Neural cell (in vitro differentiated cells): ENCODE results near the gene CCDC112. TPM values are rescaled to one million over a fixed set of nuclear protein-coding genes. Genes with fewer than 3 reads are reported as not detected.

Experiments used
- H2AFZ ChIP-seq: fragments of 200-600, 300-800 bp; sonication (generic), shearing (Covaris generic); 2 replicates; pipeline ENCODE4 v1.6.0; 2014; ENCODE audit warnings: low read depth, mild to moderate bottlenecking, antibody characterized with exemption, low read length, moderate library complexity
- H3F3A ChIP-seq: fragments of 200-600 bp; shearing (Covaris generic); 2 replicates; pipeline ENCODE4 v1.6.1; 2016; ENCODE audit warnings: mild to moderate bottlenecking, moderate library complexity, mixed read lengths, antibody characterized with exemption, low read length; ENCODE audit not compliant: insufficient read depth, poor library complexity, severe bottlenecking
- H3K27ac ChIP-seq: fragments of 200-600, 300-800 bp; sonication (generic), shearing (Covaris generic); 2 replicates; pipeline ENCODE4 v1.5.1; 2014; ENCODE audit warnings: mild to moderate bottlenecking, low read length, moderate library complexity
- H3K27me3 ChIP-seq: fragments of 300-800, 200-600 bp; sonication (generic), shearing (Covaris generic); 2 replicates; pipeline ENCODE4 v1.6.0; 2014; ENCODE audit warnings: mild to moderate bottlenecking, low read depth, low read length, moderate library complexity; ENCODE audit not compliant: insufficient read depth
- H3K36me3 ChIP-seq: fragments of 300-800, 200-600 bp; sonication (generic), shearing (Covaris generic); 2 replicates; pipeline ENCODE4 v1.5.1; 2014; ENCODE audit warnings: mild to moderate bottlenecking, antibody characterized with exemption, low read length, moderate library complexity; ENCODE audit not compliant: insufficient read depth
- H3K4me2 ChIP-seq: fragments of 300-800, 200-600 bp; sonication (generic), shearing (Covaris generic); 2 replicates; pipeline ENCODE4 v1.6.0; 2014; ENCODE audit warnings: mild to moderate bottlenecking, low read length
- H3K4me3 ChIP-seq: fragments of 300-800, 200-600 bp; sonication (generic), shearing (Covaris generic); 2 replicates; pipeline ENCODE4 v1.5.1; 2014; ENCODE audit warnings: mild to moderate bottlenecking, low read length, moderate library complexity
- H3K79me2 ChIP-seq: fragments of 200-600 bp; shearing (Covaris generic); replicated peaks from 2 replicates; pipeline ENCODE4 v1.6.0; 2014; ENCODE audit warnings: mild to moderate bottlenecking, low read length, moderate library complexity; ENCODE audit not compliant: insufficient read depth
- H3K9ac ChIP-seq: fragments of 300-800, 200-600 bp; sonication (generic), shearing (Covaris generic); 2 replicates; pipeline ENCODE4 v1.6.1; 2016; ENCODE audit warnings: mild to moderate bottlenecking, low read length, mixed read lengths
- H3K9me2 ChIP-seq: fragments of 200-600 bp; shearing (Covaris generic); 2 replicates; pipeline ENCODE4 v1.6.1; 2016; ENCODE audit warnings: mild to moderate bottlenecking, low read length, mixed read lengths; ENCODE audit not compliant: insufficient read depth
- H3K9me3 ChIP-seq: fragments of 200-600, 300-800 bp; sonication (generic), shearing (Covaris generic); 2 replicates; pipeline ENCODE4 v1.6.1; 2016; ENCODE audit warnings: mild to moderate bottlenecking, mixed run types, low read length, moderate library complexity, mixed read lengths
- H4K20me1 ChIP-seq: fragments of 200-600 bp; shearing (Covaris generic); 2 replicates; pipeline ENCODE4 v1.6.1; 2016; ENCODE audit warnings: mild to moderate bottlenecking, mixed run types; ENCODE audit not compliant: insufficient read depth
- CTCF ChIP-seq: fragments of 450-650 bp; IDR thresholded peaks from 2 replicates; pipeline ENCODE4 v1.5.1; 2014; ENCODE audit warnings: antibody characterized with exemption, mild to moderate bottlenecking, moderate library complexity; ENCODE audit not compliant: poor library complexity, severe bottlenecking
- EP300 ChIP-seq: fragments of 450-650 bp; conservative IDR thresholded peaks from 2 replicates; pipeline ENCODE4 v1.6.1; 2014; ENCODE audit warnings: antibody characterized with exemption, mild to moderate bottlenecking, moderate library complexity; ENCODE audit not compliant: poor library complexity, severe bottlenecking
- EZH2 ChIP-seq: fragments of 200-600, 300-800 bp; shearing (Covaris generic), sonication (generic); IDR thresholded peaks from 2 replicates; pipeline ENCODE4 v1.6.1; 2014; ENCODE audit warnings: antibody characterized with exemption, low read length, borderline replicate concordance, mild to moderate bottlenecking; ENCODE audit not compliant: insufficient read depth, poor library complexity, severe bottlenecking
- MXI1 ChIP-seq: fragments of 450-650 bp; conservative IDR thresholded peaks from 2 replicates; pipeline ENCODE4 v1.6.1; 2014; ENCODE audit warnings: antibody characterized with exemption, mild to moderate bottlenecking; ENCODE audit not compliant: poor library complexity, severe bottlenecking
- POLR2AphosphoS5 ChIP-seq: IDR thresholded peaks from 2 replicates; pipeline ENCODE4 v1.6.1; 2012
- RAD21 ChIP-seq: fragments of 450-650 bp; conservative IDR thresholded peaks from 2 replicates; pipeline ENCODE4 v1.6.1; 2014; ENCODE audit warnings: antibody characterized with exemption, mild to moderate bottlenecking, moderate library complexity
- REST ChIP-seq: IDR thresholded peaks from 2 replicates; pipeline ENCODE4 v1.6.1; 2012; ENCODE audit warnings: borderline replicate concordance
- SMC3 ChIP-seq: fragments of 450-650 bp; conservative IDR thresholded peaks from 2 replicates; pipeline ENCODE4 v1.6.1; 2014; ENCODE audit warnings: antibody characterized with exemption, mild to moderate bottlenecking, moderate library complexity; ENCODE audit not compliant: poor library complexity
- TAF1 ChIP-seq: IDR thresholded peaks from 2 replicates; pipeline ENCODE4 v1.6.1; 2012; ENCODE audit warnings: low read depth
- polyA plus RNA-seq: library from polyadenylated mRNA; depleted of rRNA; stranded (reverse); fragments of >200 nt; gene quantifications from 2 replicates; pipeline ENCODE4 v1.2.3, GENCODE V29; 2014

The CCDC112 gene
- polyA plus RNA-seq, 1 donor from 2014 or later = 76.7 TPM

GRCh38 chr5:115262321-115263077 lies 34.0 kb downstream of the CCDC112 start, which contains the start of gene PGGT1B:
PGGT1B (minus strand) TSS chr5:115262877; CDS start chr5:115262851, 26 bp downstream.
- H3K9me3 ChIP-seq = no peaks in the 10 kb centered on the region
- H3F3A ChIP-seq = no peaks in the 10 kb centered on the region
- H2AFZ ChIP-seq = peak within 1 kb of the TSS; percentile 81
- H3K36me3 ChIP-seq = peaks cover 11% of the 10 kb centered on the region
- peaks cover 39% of the 10 kb centered on the region for H3K79me2 ChIP-seq
- TF ChIP-seq TAF1 (peak; percentile 73), REST (peak; percentile 48), MXI1 (peak; percentile 94), EP300 (peak; percentile 45), CTCF (no peak), SMC3 (peak; percentile 33), EZH2 (no peak), RAD21 (no peak), POLR2AphosphoS5 (peak; percentile 83)
- H3K9ac ChIP-seq = peak within 1 kb of the TSS; percentile 71
- H4K20me1 ChIP-seq = no peaks in the 10 kb centered on the region
- H3K27ac ChIP-seq = peak within 1 kb of the TSS; percentile 86
- no peaks in the 10 kb centered on the region for H3K9me2 ChIP-seq
- H3K4me3 ChIP-seq = peak within 1 kb of the TSS; percentile 82
- peak within 1 kb of the TSS; percentile 77 for H3K4me2 ChIP-seq
- H3K27me3 ChIP-seq = no peaks in the 10 kb centered on the region

- Histone ChIP-seq H3F3A (no peaks in the 10 kb centered on the region), H3K9me3 (no peaks in the 10 kb centered on the region), H4K20me1 (no peaks in the 10 kb centered on the region), H3K79me2 (peaks cover 39% of the 10 kb centered on the region), H3K36me3 (peaks cover 11% of the 10 kb centered on the region), H3K4me3 (peak overlapping the region; percentile 82), H3K27ac (peak overlapping the region; percentile 86), H3K4me2 (peak overlapping the region; percentile 58), H3K9ac (peak overlapping the region; percentile 71), H3K27me3 (no peaks in the 10 kb centered on the region), H2AFZ (peak overlapping the region; percentile 81), H3K9me2 (no peaks in the 10 kb centered on the region)
- no peak for TF ChIP-seq SMC3
- TF ChIP-seq REST = no peak
- TF ChIP-seq POLR2AphosphoS5 = no peak
- TF ChIP-seq EP300 = no peak
- TF ChIP-seq RAD21 = no peak
- TF ChIP-seq EZH2 = no peak
- TF ChIP-seq CTCF = no peak
- TF ChIP-seq TAF1 = no peak
- TF ChIP-seq MXI1 = no peak
Observed at GRCh38 chr5:115262011-115262320, 34.5 kb downstream of the CCDC112 start.
